GM23338 (cell line): ENCODE results near the gene EYS. TPM values are rescaled to one million over a fixed set of nuclear protein-coding genes. Genes with fewer than 3 reads are reported as not detected.

Source experiments
- ATAC-seq: fragments of 200-7000 bp; cut with Tn5 transposase; 3 replicates; pipeline ENCODE4 v1.9.1; 2020
- DNase-seq: peaks from one replicate; pipeline ENCODE4 v3.0.0-alpha.2; 2015; ENCODE audit warnings: low spot score
- H2AFZ ChIP-seq: fragments of 200-600 bp; sonication (generic); 2 replicates; pipeline ENCODE4 v1.8.0; 2016; ENCODE audit warnings: antibody characterized with exemption, mild to moderate bottlenecking, moderate library complexity
- H3F3A ChIP-seq: fragments of 200-600 bp; sonication (generic); replicated peaks from 2 replicates; pipeline ENCODE4 v1.8.0; 2017; ENCODE audit warnings: antibody characterized with exemption, mixed run types, low read depth
- H3K27ac ChIP-seq: fragments of 200-600 bp; sonication (generic); 2 replicates; pipeline ENCODE4 v1.6.1; 2016; ENCODE audit warnings: low read depth
- H3K27me3 ChIP-seq: fragments of 200-600 bp; sonication (generic); 2 replicates; pipeline ENCODE4 v1.8.0; 2016; ENCODE audit warnings: mild to moderate bottlenecking, mixed run types, moderate library complexity; ENCODE audit not compliant: insufficient read depth
- H3K36me3 ChIP-seq: fragments of 200-600 bp; sonication (generic); 2 replicates; pipeline ENCODE4 v1.8.0; 2016; ENCODE audit warnings: mild to moderate bottlenecking; ENCODE audit not compliant: insufficient read depth
- H3K4me1 ChIP-seq: fragments of 200-600 bp; sonication (generic); 2 replicates; pipeline ENCODE4 v1.8.0; 2016; ENCODE audit warnings: mild to moderate bottlenecking, moderate library complexity; ENCODE audit not compliant: insufficient read depth
- H3K4me2 ChIP-seq: fragments of 200-600 bp; sonication (generic); 2 replicates; pipeline ENCODE4 v1.7.1; 2017; ENCODE audit warnings: mixed run types
- H3K4me3 ChIP-seq: fragments of 200-600 bp; sonication (generic); 2 replicates; pipeline ENCODE4 v1.6.1; 2016; ENCODE audit warnings: mixed run types
- H3K79me2 ChIP-seq: fragments of 200-600 bp; sonication (generic); replicated peaks from 2 replicates; pipeline ENCODE4 v1.8.0; 2017; ENCODE audit warnings: mild to moderate bottlenecking; ENCODE audit not compliant: insufficient read depth
- H3K9me2 ChIP-seq: fragments of 200-600 bp; sonication (generic); 2 replicates; pipeline ENCODE4 v1.8.0; 2017; ENCODE audit not compliant: insufficient read depth
- H4K20me1 ChIP-seq: fragments of 200-600 bp; sonication (generic); replicated peaks from 2 replicates; pipeline ENCODE4 v1.8.0; 2017; ENCODE audit warnings: mild to moderate bottlenecking; ENCODE audit not compliant: insufficient read depth
- H3K27ac Mint-ChIP-seq: 2 replicates; pipeline ENCODE4 v1.8.0; 2020; ENCODE audit warnings: inconsistent platforms, mild to moderate bottlenecking, moderate library complexity, mixed read lengths
- H3K27me3 Mint-ChIP-seq: 3 replicates; pipeline ENCODE4 v1.8.0; 2022; ENCODE audit warnings: low read depth, mild to moderate bottlenecking, moderate library complexity, mixed read lengths, inconsistent platforms; ENCODE audit not compliant: insufficient read depth, poor library complexity
- H3K36me3 Mint-ChIP-seq: 3 replicates; pipeline ENCODE4 v1.8.0; 2021; ENCODE audit warnings: low read depth, mild to moderate bottlenecking, inconsistent platforms, moderate library complexity, mixed read lengths
- H3K4me1 Mint-ChIP-seq: 3 replicates; pipeline ENCODE4 v1.8.0; 2020; ENCODE audit warnings: mild to moderate bottlenecking, inconsistent platforms, mixed read lengths
- H3K4me3 Mint-ChIP-seq: 3 replicates; pipeline ENCODE4 v1.8.0; 2021; ENCODE audit warnings: moderate library complexity, mild to moderate bottlenecking, inconsistent platforms, mixed read lengths
- H3K9me3 Mint-ChIP-seq: 3 replicates; pipeline ENCODE4 v1.8.0; 2020; ENCODE audit warnings: moderate library complexity, mild to moderate bottlenecking, inconsistent platforms, mixed read lengths
- CREB1 ChIP-seq: fragments of 250-450 bp; sonication (Bioruptor Pico); IDR thresholded peaks from 2 replicates; pipeline ENCODE4 v1.5.0; 2020; ENCODE audit warnings: low read depth, mild to moderate bottlenecking, moderate library complexity
- CTCF ChIP-seq, 2 experiments: fragments of 200-600 bp in 1 of 2; sonication (generic) in 1 of 2; conservative IDR thresholded peaks; 2 replicates each; pipeline versions ENCODE4 v1.5.1 to v1.6.1; 2016 to 2017; ENCODE audit warnings: antibody characterized with exemption in 2 of 2, low read depth in 2 of 2, mild to moderate bottlenecking in 2 of 2, moderate library complexity in 1 of 2
- ETS1 ChIP-seq: IDR thresholded peaks from 2 replicates; pipeline ENCODE4 v1.6.1; 2016; ENCODE audit warnings: antibody characterized with exemption
- EZH2phosphoT487 ChIP-seq: fragments of 200-600 bp; sonication (generic); IDR thresholded peaks from one replicate; pipeline ENCODE4 v1.8.1; 2018; ENCODE audit warnings: antibody characterized with exemption; ENCODE audit not compliant: unreplicated experiment
- NANOG ChIP-seq: IDR thresholded peaks from 2 replicates; pipeline ENCODE4 v1.6.1; 2016; ENCODE audit warnings: antibody characterized with exemption, borderline replicate concordance
- POLR2AphosphoS5 ChIP-seq: IDR thresholded peaks from 2 replicates; pipeline ENCODE4 v1.6.1; 2016; ENCODE audit warnings: antibody characterized with exemption, low read depth
- REST ChIP-seq: IDR thresholded peaks from one replicate; pipeline ENCODE4 v1.6.1; 2018; ENCODE audit warnings: antibody characterized with exemption; ENCODE audit not compliant: unreplicated experiment
- STAT1 ChIP-seq: IDR thresholded peaks from one replicate; pipeline ENCODE4 v1.6.1; 2016; ENCODE audit warnings: antibody characterized with exemption; ENCODE audit not compliant: unreplicated experiment
- ZNF114 ChIP-seq: fragments of 250-450 bp; sonication (Bioruptor Pico); IDR thresholded peaks from 2 replicates; pipeline ENCODE4 v1.5.0; 2020; ENCODE audit warnings: mild to moderate bottlenecking, moderate library complexity
- ZNF331 ChIP-seq: fragments of 250-450 bp; sonication (Bioruptor Pico); IDR thresholded peaks from 2 replicates; pipeline ENCODE4 v1.5.0; 2020; ENCODE audit warnings: low read depth, mild to moderate bottlenecking, moderate library complexity
- polyA plus RNA-seq: library from polyadenylated mRNA; unstranded; fragments of >200 nt; fragmentation: Nextera tagmentation; extraction: Ambion mirVana; gene quantifications from 2 replicates; pipeline ENCODE4 v1.2.1, GENCODE V29; 2016
- total RNA-seq: library from RNA; depleted of rRNA; stranded (reverse); fragments of >200 nt; shearing (Covaris generic); gene quantifications from 2 replicates; pipeline ENCODE4 v1.2.3, GENCODE V29; 2014

EYS gene
- total and polyA plus RNA-seq, 2 experiments from 2014 or later = 0.38 to 0.52 TPM

GRCh38 chr6:65081756-65082155, 625.3 kb downstream of the EYS start:
- no peak overlapping the region for H3K27ac Mint-ChIP-seq
- DNase-seq = no peak
- H3K4me1 Mint-ChIP-seq = no peaks in the 10 kb centered on the region

More at GRCh38 chr6:65081756-65082155, 625.3 kb downstream of the EYS start:
- Histone ChIP-seq H3K4me1 (no peaks in the 10 kb centered on the region), H3K27me3 (no peaks in the 10 kb centered on the region), H3K27ac (no peak overlapping the region), H3K79me2 (no peaks in the 10 kb centered on the region), H3K36me3 (no peaks in the 10 kb centered on the region), H3K4me2 (no peak overlapping the region), H4K20me1 (no peaks in the 10 kb centered on the region), H3K4me3 (no peak overlapping the region), H3F3A (no peaks in the 10 kb centered on the region), H2AFZ (no peak overlapping the region), H3K9me2 (no peaks in the 10 kb centered on the region)
- TF ChIP-seq POLR2AphosphoS5 = no peak
- TF ChIP-seq ZNF331 = no peak
- TF ChIP-seq NANOG = no peak
- TF ChIP-seq ZNF114 = no peak
- no peak for TF ChIP-seq STAT1
- TF ChIP-seq EZH2phosphoT487 = no peak
- no peak for TF ChIP-seq CTCF (conservative IDR thresholded peaks at IDR 0.05; ENCODE audit: low read depth in 2 of 2)
- no peak for TF ChIP-seq CREB1 (CRISPR knock-in tag)
- TF ChIP-seq REST = no peak
- TF ChIP-seq ETS1 = no peak
- H3K9me3 Mint-ChIP-seq = no peaks in the 10 kb centered on the region; the same call in 2 of the 3 replicates
- H3K27me3 Mint-ChIP-seq = no peaks in the 10 kb centered on the region
- H3K36me3 Mint-ChIP-seq = no peaks in the 10 kb centered on the region
- no peak for ATAC-seq
- no peak overlapping the region for H3K4me3 Mint-ChIP-seq
